Fibroblast of pulmonary artery (primary cell): ENCODE data around the gene FRMD1.

ENCODE experiments used
- DNase-seq: peaks from one replicate; pipeline ENCODE4 v3.0.0-alpha.2; 2010; ENCODE audit warnings: low read depth
- H3K4me3 ChIP-seq: replicated peaks from 2 replicates; pipeline ENCODE4 v1.5.1; 2011; ENCODE audit warnings: low read depth, mild to moderate bottlenecking, control low read depth, low read length, moderate library complexity
- TF ChIP-seq, protein P1 (sequence below): IDR thresholded peaks from 2 replicates; pipeline ENCODE4 v1.5.1; 2011; ENCODE audit warnings: mild to moderate bottlenecking, control low read depth, low read length, inconsistent platforms; ENCODE audit errors: missing control alignments

FRMD1 gene

DNA sequence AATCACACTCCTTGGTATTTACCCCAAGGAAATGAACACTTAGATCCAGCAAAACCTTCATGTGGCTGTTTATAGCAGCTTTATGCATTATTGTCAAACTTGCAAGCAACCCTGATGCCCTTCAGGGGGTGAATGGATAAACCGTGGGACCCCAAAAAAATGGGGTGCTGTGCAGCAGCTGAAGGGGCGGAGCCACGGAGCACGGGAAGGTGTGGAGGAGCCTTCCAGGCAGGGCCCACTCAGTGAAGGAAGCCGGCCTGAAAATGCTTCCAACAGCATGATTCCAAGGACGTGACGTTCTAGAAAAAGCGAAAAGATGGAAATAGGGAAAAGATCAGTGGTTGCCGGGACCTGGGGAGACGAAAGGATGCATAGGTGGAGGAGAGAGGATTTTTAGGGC, 25.6 kb upstream of the FRMD1 start:
- no peak overlapping the region for H3K4me3 ChIP-seq
- TF ChIP-seq, protein P1, sequence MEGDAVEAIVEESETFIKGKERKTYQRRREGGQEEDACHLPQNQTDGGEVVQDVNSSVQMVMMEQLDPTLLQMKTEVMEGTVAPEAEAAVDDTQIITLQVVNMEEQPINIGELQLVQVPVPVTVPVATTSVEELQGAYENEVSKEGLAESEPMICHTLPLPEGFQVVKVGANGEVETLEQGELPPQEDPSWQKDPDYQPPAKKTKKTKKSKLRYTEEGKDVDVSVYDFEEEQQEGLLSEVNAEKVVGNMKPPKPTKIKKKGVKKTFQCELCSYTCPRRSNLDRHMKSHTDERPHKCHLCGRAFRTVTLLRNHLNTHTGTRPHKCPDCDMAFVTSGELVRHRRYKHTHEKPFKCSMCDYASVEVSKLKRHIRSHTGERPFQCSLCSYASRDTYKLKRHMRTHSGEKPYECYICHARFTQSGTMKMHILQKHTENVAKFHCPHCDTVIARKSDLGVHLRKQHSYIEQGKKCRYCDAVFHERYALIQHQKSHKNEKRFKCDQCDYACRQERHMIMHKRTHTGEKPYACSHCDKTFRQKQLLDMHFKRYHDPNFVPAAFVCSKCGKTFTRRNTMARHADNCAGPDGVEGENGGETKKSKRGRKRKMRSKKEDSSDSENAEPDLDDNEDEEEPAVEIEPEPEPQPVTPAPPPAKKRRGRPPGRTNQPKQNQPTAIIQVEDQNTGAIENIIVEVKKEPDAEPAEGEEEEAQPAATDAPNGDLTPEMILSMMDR = no peak
- no peak for DNase-seq

DNA sequence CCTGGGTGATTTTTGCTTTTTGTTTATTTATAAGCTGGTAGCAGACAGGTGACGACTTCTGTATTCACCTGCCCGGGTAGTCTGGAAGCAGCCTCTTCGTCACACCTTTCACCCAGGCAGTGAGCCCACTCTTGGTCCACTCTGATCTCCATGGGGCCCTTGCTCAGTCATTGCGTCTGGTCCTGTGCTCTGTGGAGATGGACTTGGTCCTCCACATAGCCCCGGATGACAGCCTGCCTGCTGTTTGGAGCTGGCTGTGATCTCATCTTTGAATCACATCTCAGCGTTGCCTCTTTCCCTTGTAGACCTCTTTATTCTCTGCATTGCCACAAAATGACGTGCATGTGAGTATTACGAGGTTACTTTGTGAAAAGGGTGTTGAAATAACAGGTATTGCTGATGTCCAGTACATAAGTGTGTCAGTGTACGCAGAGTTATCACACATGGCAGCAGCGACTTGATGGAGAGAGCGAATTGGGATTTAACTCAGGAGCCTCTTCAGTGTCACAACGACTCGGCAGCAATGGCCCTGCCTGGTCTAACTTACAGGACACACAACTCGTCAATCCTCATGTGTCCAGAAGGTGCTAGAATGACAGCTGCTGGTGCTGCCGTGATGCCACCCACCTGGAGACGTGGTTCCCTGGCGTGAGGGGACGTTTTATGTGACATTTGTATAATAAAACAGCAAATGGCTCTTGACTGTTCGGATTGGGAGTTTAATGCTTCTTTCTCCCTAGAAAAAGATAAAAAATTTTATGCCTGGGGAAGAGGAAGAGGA, 24.2 kb upstream of the FRMD1 start:
- DNase-seq = no peak
- TF ChIP-seq, protein P1 = no peak
- H3K4me3 ChIP-seq = no peak overlapping the region

DNA sequence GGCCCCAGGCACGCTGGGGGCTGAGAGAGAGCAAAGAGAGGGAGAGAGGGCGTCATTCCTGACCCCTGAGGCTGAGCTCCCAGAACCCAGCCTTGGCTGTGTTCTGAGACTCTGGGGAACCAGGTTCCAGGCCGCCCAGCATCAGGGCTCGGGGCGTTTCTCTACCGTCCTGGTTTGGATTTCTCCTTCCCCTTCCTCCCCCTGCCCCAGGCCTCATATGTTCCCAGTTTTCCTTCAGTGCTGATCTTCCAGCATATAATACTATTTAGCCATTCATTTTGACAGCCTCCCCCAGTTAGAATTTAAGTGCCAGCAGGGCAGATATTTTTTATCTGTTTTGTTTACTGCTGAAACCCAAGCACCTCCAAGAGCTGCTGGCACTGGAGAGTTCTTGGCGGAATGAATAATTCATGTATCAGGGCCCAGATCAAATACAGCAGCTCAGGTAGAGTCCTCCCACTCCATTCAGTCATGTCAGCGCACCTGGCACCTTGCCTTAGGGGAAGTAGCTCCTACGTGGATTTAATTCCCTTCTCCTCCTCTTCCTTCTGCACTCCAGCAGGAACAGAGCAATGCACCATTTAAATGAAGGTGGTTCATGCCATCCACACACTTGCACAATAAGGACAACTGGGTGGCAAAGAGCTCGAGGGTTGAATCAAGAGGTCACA, 23.4 kb upstream of the FRMD1 start:
- TF ChIP-seq, protein P1 = no peak
- no peak overlapping the region for H3K4me3 ChIP-seq
- no peak for DNase-seq

DNA sequence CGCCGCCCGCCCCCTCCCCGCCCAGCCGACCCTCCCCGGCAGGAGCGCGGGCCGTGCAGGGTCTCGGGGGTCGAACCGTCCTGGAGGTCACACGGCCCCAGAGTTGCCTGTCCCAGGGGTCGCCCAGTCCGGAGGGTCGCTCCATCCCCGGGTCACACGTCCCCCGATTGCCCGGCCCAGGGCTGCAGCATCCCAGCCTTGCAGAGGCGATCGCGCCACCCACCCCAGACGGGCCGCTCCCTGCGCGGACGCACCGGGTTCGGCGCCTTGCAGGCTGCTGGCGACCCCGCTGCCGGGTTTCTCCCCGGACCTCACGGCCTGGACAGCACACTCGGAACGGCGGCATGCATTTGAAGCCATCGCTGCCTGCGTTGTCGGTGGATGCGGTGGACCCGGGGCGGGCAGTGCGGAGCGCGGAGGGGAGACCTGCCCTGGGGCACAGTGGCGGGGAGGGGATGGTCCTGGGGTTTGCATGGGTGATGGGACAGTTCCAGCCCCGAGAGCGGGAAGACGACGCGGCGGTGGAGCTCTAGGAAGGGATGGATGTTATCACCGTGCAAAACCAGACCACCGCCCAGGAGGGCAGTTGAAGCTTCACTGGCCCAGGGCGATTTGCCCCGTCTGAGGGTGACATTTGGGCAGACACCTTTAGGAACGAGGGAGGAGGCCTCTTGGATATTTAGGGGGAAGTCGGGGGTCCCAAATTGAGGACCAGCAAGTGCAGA, 22.7 kb upstream of the FRMD1 start:
- no peak for DNase-seq
- TF ChIP-seq, protein P1 = no peak
- no peak overlapping the region for H3K4me3 ChIP-seq

DNA sequence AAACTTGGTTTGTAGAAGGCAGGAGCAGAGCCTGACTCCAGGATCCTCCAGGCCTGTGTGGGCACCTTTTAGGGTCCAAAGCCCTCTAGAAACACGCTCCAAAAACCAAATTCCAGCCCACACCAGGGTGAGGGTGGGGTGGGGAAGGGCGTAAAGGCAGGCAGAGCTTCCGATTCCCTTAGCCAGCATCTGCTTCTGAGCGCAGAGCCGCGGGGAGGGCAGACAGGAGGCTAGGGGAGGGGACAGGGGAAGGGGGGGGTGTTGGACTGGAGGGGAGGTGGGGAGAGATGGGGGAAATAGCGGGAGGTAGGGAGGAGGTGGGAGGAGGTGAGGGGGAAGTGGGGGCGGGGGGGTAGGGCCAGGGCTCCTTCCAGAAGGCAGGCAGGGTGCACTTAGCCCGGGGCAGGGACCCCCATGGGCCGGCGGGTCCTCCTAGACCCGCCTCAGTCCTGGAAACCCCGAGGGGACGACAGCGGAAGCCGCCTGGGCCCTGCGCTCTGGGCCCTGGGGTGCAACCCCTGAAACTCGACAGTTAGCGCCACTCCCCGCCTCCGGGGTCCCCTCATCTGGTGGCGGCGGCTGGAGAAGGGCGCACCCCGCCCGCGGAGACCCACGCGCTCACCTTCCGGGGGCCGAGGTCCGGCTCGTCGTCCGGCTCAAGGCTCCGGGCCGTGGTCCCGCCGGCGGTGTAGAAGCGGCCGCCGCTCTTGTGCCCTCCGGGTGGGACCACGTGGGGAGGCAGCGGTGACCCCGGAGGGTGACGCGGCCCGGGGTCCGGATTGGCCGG, 22.0 kb upstream of the FRMD1 start:
- TF ChIP-seq, protein P1 = no peak
- no peak for DNase-seq
- H3K4me3 ChIP-seq = no peak overlapping the region

DNA sequence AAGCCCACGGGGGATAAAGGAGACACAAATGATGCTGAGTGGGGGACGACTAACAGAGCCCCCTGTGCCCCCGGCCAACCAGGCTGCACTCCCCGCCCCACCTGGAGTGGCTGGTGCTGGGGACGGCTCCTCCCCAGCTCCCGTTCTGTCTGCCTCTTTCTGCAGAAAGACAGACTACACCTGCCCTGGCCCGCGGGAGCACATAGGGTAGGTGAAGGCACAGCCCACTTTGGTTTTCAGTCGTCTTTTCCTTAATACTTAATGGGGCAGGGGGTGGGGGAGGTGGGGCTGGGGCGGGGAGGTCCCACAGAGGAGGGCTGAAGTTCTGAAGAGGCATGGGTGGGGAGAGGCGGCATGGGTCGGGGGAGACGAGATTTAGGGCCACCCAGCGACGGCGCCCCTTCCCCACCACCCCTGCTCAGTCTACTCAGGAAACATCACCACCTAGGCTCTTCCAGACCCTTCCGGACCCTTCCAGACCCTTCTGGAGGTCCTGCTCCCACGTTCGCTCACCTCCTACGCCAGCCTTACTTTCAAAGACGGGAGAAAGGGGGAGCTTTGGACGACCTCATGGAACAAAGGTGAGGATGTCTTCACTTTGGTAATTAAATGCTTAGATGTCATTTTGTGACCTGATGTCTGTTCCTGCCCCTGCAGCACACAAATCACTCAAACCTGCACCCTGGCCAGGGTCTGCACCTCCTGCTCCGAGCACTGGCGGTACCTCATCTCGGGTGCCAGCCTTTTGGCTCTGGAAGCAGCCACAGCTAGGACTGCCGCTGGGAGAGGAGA, 21.2 kb upstream of the FRMD1 start:
- DNase-seq = no peak
- TF ChIP-seq, protein P1 = no peak

More for the DNA sequence above, 21.2 kb upstream of the FRMD1 start:
- H3K4me3 ChIP-seq = no peak overlapping the region
